GM11168 (cell line): ENCODE results near the gene CYP1A2.

Experiments
- in situ Hi-C: fragments of 300-500 bp; cut with MboI; formaldehyde crosslinking; loops from one replicate; pipeline ENCODE4 v1.12.0; 2022; ENCODE audit warnings: low sequenced_read_pairs; ENCODE audit not compliant: unreplicated experiment

CYP1A2 gene

DNA sequence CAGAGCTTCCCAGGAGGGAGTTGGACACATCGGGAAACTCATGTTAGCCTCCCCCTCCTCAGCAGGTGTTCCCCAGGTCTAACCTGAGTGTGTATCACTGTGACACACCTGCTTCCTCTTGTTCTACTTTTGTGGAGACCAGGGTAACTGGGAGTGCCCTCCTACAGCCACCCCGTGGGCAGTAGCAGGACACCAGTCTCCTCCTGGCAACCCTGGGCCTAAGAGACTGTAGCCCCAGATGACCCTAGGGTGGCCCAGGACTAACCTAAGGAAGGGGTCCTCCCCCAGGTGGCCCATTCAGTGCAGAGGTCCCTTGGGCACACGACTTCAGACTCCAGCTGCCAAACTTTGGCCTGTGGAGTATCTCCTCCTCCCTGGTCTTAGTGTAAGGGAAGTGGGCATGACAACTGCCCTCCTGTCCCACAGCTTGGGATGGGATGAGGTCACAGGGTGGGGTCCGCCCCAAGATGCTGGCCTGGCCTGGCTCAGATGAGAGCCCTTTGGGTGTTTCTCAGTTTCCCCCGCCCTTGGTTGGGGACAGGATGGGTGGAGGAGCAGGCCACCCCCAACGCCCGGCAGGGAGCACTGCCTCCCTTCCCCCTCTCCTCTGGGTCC, 38.0 kb downstream of the CYP1A2 start:
- in situ Hi-C loops = no loop called here

DNA sequence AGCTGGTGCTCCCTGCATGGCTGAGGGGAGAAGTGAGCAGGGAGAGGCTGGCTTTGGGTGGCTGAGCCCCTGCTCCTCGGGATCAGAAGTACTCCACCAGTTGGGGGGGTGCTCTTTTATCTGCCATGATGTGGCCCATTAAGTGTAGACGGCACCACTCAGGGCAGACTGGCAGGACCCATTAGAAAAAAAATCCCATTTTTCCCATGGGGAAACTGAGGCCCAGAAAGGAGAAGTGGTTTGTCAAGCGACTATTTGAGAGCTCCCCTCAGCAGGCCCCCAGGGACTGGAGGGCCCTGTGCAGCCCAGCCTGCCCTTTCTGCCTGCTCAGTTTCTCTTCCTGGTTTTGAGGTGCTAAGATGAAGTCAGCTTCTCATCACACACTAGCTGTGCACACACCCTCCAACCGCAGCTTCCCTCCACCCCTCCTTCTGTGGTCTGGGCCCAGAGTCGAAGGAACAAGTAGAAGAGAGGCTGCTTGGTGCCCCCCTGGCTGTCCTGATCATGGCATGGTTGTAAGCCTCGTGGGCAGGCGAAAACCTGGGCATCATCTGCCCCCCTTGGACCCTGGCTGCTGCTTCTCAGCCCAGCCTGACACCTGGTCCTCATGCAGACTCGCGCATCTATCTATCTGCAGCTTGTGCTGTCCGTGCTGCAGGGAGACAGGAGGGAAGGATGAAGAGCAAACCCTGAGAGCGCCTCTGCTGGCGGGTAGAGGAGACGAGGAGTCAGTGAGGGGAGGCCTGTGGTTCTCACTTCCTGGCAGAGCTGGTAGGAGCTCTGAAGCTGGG, 38.8 kb downstream of the CYP1A2 start:
- in situ Hi-C loops = no loop called here

DNA sequence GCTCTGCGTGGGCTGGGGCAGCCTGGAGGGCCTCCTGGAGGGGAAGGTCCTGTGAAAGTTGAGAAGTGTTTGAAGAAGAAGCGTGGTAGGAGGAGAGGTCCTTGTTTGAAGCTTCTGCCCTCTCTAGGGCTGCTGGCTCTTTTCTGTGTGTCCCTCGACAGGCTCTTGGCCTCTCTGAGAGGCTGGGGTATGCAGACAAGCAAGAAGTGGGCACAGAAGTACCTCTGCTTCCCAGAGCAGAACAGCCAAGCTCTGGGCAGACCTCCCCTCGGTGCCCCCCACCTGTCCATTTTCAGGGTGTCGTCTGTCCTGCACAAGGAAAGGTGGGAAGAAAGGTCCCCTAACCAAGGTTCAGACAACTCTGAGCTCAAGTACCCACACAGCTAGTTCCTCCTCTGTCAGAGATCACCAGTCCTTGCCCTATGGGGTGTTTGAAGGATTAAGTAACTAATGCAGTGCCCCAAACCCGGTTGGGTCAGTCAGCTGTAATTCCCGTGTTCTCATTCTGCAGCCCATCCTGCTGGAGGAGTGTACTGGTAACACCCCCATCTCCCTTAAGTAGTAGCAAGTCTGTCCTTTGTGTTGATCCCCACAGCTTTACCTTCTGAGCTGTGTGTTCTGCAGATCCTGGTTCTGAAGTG, 39.5 kb downstream of the CYP1A2 start:
- in situ Hi-C loops = no loop called here

DNA sequence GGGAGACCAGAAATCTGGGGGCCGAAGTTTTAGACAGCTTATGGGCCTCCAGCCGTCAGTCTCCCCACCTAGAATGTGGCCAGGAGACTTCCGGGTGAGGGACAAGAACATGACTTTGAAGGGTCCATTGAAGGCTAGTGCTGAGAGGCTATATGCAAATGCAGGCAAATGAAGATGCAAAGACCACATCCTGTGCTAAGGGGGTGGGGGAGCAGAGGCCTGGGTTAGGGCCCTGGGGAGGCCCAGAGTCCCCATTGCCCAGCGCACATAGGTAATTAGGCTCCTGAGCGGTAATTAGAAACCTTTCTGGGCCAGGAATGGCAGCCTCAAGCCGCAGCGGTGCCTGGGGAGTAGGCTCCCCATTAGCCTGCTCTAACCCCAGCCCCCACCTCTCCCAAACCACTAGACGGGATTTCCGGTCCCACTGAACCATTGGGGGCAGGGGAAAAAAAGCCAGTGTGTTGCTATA, 40.1 kb downstream of the CYP1A2 start:
- in situ Hi-C loops = no loop called here

DNA sequence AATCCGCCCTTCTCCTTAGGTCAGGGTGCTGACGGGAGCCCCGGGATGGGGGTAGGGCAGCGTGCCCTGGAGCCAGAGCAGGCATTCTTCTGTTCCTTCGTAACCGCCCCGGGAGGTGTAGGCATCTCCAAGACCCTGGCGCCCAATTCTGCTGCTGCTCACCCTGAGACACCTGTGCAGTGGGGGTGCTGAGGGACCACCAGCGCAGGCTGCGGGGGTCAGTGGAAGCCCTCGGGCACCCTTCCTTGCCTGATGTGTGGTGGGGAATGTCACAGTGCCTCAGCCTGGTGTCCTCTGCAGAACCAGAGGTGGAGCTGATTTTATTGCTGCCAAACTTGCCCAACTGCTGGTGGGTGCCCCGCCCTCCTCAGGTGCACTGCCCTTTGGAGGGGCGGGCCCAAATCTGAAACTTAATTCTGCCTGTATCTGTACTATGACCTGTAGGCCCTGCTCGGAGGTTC, 40.6 kb downstream of the CYP1A2 start:
- in situ Hi-C loops = no loop called here

DNA sequence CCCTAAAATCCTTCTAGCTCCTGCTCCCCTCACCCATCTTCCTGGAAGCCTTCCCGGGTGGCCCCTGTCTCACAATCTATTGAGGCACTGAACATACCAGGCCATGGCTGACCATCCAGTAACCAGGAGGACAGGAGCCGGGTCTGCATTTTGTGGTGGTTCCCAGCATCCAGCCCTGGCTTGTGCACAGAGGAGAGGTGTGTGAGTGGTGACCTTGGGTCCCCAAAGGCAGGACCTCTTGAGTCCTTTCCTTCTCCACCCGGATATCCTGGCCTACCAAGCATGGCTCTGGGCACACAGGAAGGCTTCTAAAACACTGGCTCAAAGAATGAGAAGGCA, 41.1 kb downstream of the CYP1A2 start:
- in situ Hi-C loops = no loop called here

DNA sequence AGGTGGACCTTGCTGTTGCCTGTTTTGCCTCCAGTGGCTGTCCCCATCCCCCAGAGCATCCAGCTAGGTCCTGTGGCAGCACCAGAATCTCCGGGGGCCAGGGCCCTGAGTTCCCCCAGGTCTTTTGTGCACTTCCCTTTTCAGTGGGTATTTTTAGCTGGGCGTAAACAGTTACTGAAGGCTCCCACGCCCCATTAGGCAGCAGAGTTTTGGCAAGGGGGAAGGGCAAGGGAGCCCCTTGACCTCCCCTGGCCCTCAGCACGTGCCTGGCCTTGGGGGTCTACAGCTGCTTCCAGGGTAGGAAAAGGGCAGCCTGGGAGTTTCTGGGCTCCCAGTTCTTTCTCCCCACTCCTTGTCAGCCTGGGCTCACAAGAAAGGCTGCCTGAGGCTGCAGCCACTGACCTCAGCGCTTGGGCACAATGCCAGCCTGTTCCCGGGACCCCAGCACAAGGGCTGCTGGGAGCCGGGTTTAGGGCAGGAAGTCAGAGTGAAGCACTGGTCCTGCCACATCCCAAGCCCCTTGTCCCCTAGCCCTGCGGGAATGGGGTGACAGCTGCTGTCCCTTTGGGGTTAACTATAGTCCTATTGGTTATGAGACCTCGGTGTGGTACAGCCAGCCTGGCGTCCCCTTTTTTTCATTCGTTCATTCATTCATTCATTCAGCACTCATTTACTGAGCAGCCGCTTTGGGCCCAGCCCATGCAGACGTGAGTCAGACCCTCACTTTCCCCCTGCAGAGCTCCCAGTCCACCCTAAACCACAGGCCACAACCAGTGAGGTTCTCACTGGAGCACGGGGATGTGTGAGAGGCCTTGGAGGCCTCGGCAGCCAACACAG, 41.7 kb downstream of the CYP1A2 start:
- in situ Hi-C loops = no loop called here

DNA sequence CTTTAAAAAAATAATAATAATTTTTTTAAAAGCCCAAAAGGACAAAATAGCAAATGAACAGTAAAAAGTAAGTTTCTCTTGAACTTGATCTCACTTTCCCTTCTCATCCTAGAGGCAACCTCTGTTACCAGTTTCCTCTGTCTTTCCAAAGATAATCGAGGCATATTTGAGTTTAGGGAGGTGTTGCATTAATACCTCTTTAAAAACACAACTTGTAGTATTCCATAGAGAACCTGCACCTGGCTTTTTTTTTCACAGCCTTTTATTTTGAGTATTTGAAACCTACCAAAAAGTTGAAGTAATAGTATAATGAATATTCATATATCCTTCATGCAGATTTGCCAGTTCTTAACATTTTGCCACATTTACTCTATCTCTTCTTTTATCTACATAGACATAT, 42.4 kb downstream of the CYP1A2 start:
- in situ Hi-C loops = no loop called here

DNA sequence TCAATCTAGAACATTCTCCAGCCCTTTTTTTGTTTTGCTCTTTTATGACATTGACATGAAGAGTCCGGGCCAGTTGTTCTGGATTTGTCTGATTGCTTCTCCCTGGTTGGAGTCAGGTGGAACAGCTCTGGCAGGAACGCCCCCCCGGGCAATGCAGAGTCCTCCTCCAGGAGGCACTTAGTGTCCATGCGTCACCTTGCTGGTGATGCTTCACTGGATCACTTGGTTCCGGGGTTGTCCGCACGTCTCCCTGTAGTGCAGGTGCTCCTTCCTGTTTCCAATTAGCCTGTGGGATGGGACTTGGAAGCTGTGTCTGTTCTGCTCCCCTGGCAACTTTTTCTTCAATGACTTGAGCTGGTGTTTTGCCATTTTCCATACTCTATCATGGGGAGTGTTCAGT, 43.0 kb downstream of the CYP1A2 start:
- in situ Hi-C loops = no loop called here

DNA sequence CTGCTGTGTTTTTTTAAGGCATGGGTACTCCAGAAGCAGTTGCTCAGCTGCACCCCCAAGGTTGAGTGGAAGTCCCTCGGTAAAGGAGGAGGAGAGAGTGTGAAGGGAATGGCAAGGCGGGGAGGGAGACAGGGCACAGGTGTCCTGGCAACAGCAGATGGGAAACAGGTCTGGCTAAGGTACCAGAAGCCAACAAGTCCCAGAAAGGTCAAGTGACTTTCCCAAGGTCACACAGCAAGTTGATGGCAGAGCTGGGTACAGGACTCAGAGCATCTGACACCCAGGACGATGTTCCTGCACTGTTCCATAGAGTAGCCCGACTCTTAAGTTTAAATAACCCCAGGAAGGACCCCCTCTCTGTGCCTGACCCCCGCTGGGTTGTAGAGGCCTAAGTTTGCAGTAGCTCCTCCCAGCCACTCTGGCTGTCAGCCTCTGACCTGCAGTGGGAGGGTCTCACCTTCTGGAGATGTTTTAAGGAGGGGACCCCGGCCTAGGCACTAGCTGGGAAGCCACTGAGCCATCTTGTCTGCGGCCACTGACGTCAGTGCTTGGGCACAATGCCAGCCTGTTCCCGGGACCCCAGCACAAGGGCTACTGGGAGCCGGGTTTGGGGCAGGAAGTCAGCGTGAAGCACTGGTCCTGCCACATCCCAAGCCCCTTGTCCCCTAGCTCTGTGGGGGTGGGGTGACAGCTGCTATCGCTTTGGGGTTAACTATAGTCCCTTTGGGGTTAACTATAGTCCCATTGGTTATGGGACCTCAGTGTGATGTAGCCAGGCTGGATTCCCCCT, 43.8 kb downstream of the CYP1A2 start:
- in situ Hi-C loops = no loop called here

DNA sequence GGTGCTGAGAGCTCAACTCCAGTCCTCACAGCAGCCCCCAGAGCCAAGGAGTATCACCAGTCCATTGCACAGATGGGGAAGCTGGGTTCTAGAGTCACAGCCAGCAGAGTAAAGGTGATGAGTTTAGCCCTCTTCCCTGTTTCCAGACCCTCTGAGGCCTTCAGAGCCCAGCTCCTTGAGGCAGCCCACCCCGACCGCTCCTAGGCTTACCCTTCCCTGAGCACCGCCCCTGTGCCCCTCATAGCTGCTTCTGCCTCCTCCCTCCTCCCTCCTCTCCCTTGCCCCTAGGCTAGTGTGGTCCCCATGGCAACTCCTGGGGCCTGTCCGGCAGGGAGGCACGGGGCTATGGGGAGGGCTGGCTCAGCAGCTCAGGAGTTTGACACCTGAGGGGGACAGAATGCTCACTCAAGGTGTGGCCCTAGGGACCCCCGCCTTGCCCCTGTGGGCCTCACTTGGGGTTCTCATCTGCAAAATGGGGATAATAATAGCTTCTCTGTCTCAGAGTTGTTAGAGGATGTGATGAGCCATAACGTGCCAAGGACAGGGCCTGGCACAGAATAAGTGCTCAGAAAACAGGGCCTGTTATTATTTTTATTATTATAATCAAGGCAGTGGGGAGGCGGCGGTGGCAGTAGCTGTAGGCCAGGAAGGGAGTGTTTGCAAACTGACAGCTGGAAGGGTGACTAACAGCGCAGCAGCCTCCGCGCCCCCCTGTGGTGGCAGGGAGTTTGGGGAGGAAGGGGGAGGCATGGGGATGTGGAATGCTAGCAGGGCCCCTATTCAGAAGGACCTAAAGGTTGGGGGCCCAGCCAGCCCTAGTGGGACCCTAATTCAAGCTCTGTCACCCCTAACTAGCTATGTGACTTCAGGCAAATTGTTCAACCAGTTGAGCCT, 44.7 kb downstream of the CYP1A2 start:
- in situ Hi-C loops = no loop called here

DNA sequence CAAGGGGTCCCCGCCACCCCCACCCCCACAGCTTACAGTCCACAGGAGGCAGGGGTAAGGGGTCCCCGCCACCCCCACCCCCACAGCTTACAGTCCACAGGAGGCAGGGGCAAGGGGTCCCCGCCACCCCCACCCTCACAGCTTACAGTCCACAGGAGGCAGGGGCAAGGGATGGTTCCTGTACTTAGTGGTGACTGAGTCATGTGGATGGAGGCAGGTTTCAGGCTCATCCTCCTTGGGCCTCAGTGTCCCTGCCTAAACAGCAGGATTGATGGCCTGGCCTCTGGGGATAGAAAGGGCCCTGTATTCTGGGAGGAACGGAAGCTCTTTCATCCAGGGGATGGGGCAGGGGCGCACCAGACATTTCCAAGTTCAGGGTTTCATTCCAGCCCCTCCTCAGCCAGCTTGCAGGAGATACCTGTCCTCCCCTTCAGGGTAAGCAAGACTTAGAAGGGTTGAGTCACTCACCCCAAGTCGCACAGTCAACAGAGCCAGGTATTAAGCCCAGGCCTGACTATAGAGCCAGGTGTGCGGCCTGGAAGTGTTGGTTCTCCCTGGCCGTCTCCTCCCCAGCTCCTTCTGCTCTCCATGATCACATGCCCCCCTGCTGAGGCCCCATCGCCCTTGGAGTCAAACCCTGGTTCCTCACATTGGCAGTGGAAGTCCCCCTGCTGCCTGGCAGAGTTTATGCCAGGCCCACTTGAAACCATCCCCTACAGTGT, 45.8 kb downstream of the CYP1A2 start:
- in situ Hi-C loops = no loop called here

DNA sequence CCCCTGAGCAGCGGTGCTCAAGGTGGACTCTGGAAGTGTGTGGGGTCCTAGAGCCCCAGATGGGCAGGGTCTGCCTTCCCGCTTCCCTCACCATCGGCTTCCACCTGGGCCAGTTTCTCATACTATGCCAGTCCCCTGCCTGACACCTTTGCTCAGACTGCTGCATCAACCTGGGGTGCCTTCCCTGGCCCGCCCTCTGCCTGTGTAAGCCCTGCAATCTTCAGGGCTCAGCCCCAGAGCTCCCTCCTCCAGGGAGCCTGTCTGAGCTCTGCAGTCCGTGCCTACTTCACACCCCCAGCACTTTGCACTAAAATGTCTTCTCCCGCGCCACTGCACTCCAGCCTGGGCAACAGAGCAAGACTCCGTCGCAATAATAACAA, 46.3 kb downstream of the CYP1A2 start:
- in situ Hi-C loops = no loop called here

DNA sequence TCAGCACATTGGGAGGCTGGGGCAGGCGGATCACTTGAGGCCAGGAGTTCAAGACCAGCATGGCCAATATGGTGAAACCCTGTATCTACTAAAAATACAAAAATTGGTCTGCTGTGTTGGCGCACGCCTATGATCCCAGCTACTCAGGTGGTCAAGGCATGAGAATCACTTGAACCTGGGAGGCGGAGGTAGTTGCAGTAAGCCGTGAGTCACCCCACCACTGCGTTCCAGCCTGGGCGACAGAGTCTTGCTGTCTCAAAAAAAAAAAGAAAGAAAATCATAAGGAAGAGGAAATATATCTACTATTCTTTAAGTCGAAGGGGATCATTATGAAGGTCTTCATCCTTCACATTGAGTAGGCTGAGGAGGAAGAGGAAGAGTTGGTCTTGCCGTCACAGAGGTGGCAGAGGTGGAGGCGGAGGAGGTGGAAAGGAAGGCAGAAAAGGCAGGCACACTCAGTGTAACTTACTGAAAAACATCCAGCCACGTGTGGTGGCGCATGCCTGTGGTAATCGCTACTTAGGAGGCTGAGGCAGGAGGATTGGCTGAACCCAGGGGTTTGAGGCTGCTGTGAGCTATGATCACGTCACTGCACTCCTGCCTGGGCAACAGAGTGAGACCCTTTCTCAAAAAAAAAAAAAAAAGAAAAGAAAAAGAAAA, 47.5 kb downstream of the CYP1A2 start:
- in situ Hi-C loops = no loop called here

DNA sequence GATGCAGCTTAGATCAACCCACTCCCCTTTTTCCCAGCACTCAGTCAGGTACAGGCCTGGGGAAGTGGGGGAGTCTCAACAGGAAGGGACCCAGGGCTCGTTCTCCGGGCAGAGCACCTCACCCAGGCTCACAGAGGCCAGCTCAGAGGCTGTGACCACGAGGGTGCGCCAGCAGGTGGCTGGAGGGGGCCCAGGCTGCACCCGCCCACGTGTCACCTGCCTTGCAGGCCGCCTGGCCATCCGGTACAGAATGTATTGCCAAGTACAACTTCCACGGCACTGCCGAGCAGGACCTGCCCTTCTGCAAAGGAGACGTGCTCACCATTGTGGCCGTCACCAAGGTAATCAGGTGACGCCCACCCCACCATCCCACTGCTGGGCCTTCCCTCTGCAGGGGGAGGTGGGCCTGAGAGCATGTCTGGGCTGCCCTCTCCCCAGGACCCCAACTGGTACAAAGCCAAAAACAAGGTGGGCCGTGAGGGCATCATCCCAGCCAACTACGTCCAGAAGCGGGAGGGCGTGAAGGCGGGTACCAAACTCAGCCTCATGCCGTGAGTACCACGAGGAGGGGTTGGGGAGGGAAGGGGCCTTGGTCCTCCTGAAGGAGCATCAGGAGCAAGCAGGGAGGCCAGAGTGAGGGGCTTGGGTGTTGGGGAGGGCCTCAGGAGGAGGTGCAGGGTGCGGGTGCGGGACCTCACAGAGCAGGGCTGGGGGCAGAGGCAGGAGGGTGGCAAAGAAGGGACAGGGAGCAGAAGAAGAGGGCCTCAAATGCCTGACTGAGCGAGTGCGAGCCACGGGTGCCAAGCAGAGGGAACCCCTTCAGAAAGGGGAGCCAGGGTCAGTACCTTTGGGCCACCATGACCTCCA, 50.0 kb downstream of the CYP1A2 start:
- in situ Hi-C loops = no loop called here

DNA sequence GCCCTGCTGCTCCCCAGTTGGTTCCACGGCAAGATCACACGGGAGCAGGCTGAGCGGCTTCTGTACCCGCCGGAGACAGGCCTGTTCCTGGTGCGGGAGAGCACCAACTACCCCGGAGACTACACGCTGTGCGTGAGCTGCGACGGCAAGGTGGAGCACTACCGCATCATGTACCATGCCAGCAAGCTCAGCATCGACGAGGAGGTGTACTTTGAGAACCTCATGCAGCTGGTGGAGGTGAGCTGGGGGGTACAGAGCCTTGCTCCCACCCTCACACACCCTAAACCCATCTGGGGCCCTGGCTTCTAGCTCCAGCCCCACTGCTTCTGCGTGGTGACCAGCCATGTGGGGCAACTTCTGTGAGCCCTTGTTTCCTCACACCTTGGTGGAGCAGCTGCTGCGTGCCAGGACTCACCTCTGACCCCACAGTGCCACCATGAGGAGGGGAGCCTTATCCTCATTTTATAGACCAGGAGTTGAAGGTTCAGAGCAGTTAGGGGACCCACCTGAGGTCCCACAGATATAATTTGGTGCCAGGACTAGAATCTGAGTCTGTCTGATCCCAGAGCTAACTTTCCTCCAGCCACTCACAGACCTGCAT, 50.7 kb downstream of the CYP1A2 start:
- in situ Hi-C loops = no loop called here
